Caco-2 (cell line): ENCODE results near the gene KCNC1. TPM values are rescaled to one million over a fixed set of nuclear protein-coding genes. Genes with fewer than 3 reads are reported as not detected.

Experiments used
- BruUV-seq: library from RNA; stranded (reverse); fragments of 400-500 nt; replicated peaks from 2 replicates; lab custom pipeline; 2021; lab: Mats Ljungman, UMichigan
- CTCF ChIA-PET: fragments of 300-600 bp; sonication (Branson Sonifier 250); formaldehyde crosslinking; loops from one replicate; lab custom pipeline; 2022; ENCODE audit warnings: antibody characterized with exemption; lab: Charles Lee
- POLR2A ChIA-PET: fragments of 300-600 bp; sonication (Branson Sonifier 250); formaldehyde crosslinking; loops from one replicate; lab custom pipeline; 2022; ENCODE audit warnings: antibody characterized with exemption; lab: Charles Lee
- DNase-seq, 2 experiments: peaks; one replicate each; pipeline versions ENCODE4 v3.0.0 to v3.0.0-alpha.2; 2020 to 2022
- H3K27me3 ChIP-seq: replicated peaks from 2 replicates; pipeline ENCODE4 v1.6.0; 2011; ENCODE audit warnings: low read length; ENCODE audit not compliant: control insufficient read depth, insufficient read depth
- H3K36me3 ChIP-seq: 2 replicates; pipeline ENCODE4 v1.5.1; 2011; ENCODE audit warnings: low read length; ENCODE audit not compliant: control insufficient read depth, insufficient read depth
- H3K4me1 ChIP-seq: fragments of 250-450 bp; sonication (Bioruptor Pico); 2 replicates; pipeline ENCODE4 v1.5.1; 2020; ENCODE audit warnings: mild to moderate bottlenecking
- H3K4me3 ChIP-seq: 2 replicates; pipeline ENCODE4 v1.5.1; 2011; ENCODE audit warnings: low read depth, mild to moderate bottlenecking, control low read depth, low read length
- H3K9me3 ChIP-seq: fragments of 250-450 bp; sonication (Bioruptor Pico); 2 replicates; pipeline ENCODE4 v1.5.1; 2020; ENCODE audit warnings: mild to moderate bottlenecking, moderate library complexity
- H3K27ac Mint-ChIP-seq: one replicate; pipeline ENCODE4 v1.8.0; 2022; ENCODE audit warnings: mixed read lengths; ENCODE audit not compliant: unreplicated experiment
- H3K27me3 Mint-ChIP-seq: one replicate; pipeline ENCODE4 v1.8.0; 2022; ENCODE audit warnings: mixed read lengths; ENCODE audit not compliant: insufficient read depth, unreplicated experiment
- H3K36me3 Mint-ChIP-seq: one replicate; pipeline ENCODE4 v1.8.0; 2022; ENCODE audit warnings: mild to moderate bottlenecking, mixed read lengths; ENCODE audit not compliant: insufficient read depth, unreplicated experiment
- H3K4me1 Mint-ChIP-seq: one replicate; pipeline ENCODE4 v1.8.0; 2022; ENCODE audit warnings: low read depth, mixed read lengths; ENCODE audit not compliant: unreplicated experiment
- H3K4me3 Mint-ChIP-seq: one replicate; pipeline ENCODE4 v1.8.0; 2022; ENCODE audit warnings: mild to moderate bottlenecking, moderate library complexity, mixed read lengths; ENCODE audit not compliant: unreplicated experiment
- H3K9me3 Mint-ChIP-seq: one replicate; pipeline ENCODE4 v1.8.0; 2022; ENCODE audit warnings: mixed read lengths; ENCODE audit not compliant: unreplicated experiment
- intact Hi-C: fragments of 100-400 bp; cut with micrococcal nuclease; formaldehyde crosslinking; loops from one replicate; pipeline ENCODE4 v1.10.0; 2022; ENCODE audit not compliant: unreplicated experiment
- total RNA-seq: library from RNA; stranded (reverse); gene quantifications from 2 replicates; pipeline ENCODE4 v1.2.3, GENCODE V29; 2022
- TF ChIP-seq, protein P1 (sequence below), 2 experiments: fragments of 200-600 bp in 1 of 2; IDR thresholded peaks; 1 replicate in 1 of 2; 2 replicates in 1 of 2; pipeline versions ENCODE4 v1.5.1 to v1.8.0; 2011 to 2022; ENCODE audit warnings: antibody characterized with exemption in 1 of 2, control low read depth in 1 of 2, inconsistent platforms in 1 of 2, low read depth in 1 of 2, low read length in 1 of 2, mild to moderate bottlenecking in 1 of 2, moderate library complexity in 1 of 2; ENCODE audit not compliant: insufficient read depth in 1 of 2, severe bottlenecking in 1 of 2, unreplicated experiment in 1 of 2

KCNC1 gene
- total RNA-seq, 1 experiment from 2014 or later = 0.07 TPM

DNA sequence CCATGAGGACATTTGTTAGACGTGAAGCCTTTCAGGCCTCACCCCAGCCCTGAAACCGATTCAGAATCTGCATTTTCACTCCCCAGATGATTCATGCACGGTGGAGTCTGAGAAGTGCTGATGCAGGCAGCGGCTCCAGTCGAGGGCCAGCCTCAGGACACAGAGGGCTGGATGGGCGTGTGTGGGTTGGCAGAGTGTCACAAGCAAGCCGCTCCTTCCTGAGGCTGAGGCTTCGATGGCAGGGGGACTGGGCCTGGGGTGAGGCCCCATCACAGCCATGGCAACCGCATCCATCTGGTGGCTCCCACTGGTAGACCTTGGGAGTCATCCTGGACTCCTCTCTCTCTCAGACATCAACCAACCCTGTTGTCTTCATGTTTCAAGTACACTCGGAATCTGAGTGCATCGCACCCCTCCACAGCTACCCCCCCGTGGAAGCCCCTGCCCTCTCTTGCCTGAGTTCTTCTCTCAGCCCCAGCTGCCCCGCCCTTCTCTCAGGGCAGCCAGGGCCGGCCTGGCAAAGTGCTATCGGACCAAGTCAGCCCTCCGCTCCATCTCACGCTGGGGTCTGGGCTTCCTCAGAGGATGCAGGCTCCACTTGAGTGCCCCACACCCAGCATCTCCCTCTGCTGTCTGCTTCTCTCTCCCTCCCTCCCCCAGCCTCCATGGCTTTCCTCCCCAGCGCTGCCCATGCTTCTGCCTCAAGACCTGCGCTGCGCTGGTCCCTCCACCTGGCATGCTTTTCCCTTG is 10.6 kb downstream of the KCNC1 start:
- CTCF ChIA-PET = interaction anchor here (1.3 kb wide), 1 partner anchor 14 kb away, joined by 8 read pairs; no protein-coding TSS in a partner anchor
- peak in 1 of 2 experiments; percentile 23 for DNase-seq
- TF ChIP-seq, protein P1, sequence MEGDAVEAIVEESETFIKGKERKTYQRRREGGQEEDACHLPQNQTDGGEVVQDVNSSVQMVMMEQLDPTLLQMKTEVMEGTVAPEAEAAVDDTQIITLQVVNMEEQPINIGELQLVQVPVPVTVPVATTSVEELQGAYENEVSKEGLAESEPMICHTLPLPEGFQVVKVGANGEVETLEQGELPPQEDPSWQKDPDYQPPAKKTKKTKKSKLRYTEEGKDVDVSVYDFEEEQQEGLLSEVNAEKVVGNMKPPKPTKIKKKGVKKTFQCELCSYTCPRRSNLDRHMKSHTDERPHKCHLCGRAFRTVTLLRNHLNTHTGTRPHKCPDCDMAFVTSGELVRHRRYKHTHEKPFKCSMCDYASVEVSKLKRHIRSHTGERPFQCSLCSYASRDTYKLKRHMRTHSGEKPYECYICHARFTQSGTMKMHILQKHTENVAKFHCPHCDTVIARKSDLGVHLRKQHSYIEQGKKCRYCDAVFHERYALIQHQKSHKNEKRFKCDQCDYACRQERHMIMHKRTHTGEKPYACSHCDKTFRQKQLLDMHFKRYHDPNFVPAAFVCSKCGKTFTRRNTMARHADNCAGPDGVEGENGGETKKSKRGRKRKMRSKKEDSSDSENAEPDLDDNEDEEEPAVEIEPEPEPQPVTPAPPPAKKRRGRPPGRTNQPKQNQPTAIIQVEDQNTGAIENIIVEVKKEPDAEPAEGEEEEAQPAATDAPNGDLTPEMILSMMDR (IDR thresholded peaks at IDR 0.05; ENCODE audit: insufficient read depth in 1 of 2, low read depth in 1 of 2, low read length in 1 of 2, severe bottlenecking in 1 of 2, unreplicated experiment in 1 of 2) = no peak
- Mint-ChIP-seq H3K27ac (no peak overlapping the region), H3K27me3 (peaks cover 20% of the 10 kb centered on the region), H3K4me3 (no peak overlapping the region), H3K9me3 (no peaks in the 10 kb centered on the region), H3K36me3 (no peaks in the 10 kb centered on the region), H3K4me1 (no peaks in the 10 kb centered on the region)
- POLR2A ChIA-PET = no interaction called here
- BruUV-seq = no TSS peak
- intact Hi-C loops = no loop called here
- Histone ChIP-seq H3K4me3 (no peak overlapping the region), H3K9me3 (no peaks in the 10 kb centered on the region), H3K4me1 (no peaks in the 10 kb centered on the region), H3K27me3 (no peaks in the 10 kb centered on the region; the same call in 1 of the 2 replicates), H3K36me3 (no peaks in the 10 kb centered on the region)

DNA sequence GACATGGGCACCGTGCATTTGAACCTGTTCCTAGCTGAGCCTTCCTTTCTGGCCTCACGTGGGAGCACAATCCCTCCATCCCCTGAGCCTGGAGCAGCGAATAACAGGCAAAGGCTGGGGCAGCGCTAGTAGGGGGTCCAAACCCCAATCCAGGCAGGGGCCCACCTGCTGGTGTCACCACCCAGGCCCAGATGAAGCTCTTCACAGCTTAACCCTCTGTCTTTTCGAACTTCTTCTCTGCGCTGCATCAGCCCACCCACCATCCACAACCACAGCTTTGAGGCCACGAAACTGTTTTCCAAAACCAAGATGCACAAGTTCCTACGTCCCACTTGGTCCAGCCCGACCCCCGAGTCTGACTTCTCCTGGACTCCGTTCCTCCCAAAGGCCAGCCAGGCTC is 11.5 kb downstream of the KCNC1 start:
- intact Hi-C loops = no loop called here
- DNase-seq = peak in 1 of 2 experiments; percentile 8
- H3K4me1 Mint-ChIP-seq = no peaks in the 10 kb centered on the region
- H3K4me3 ChIP-seq = no peak overlapping the region
- H3K27me3 Mint-ChIP-seq = peaks cover 22% of the 10 kb centered on the region
- no peaks in the 10 kb centered on the region for H3K36me3 Mint-ChIP-seq
- no peak overlapping the region for H3K27ac Mint-ChIP-seq
- no peak overlapping the region for H3K4me3 Mint-ChIP-seq
- H3K9me3 ChIP-seq = no peaks in the 10 kb centered on the region
- no TSS peak for BruUV-seq
- H3K27me3 ChIP-seq = no peaks in the 10 kb centered on the region; the same call in 1 of the 2 replicates
- no peaks in the 10 kb centered on the region for H3K4me1 ChIP-seq
- H3K36me3 ChIP-seq = no peaks in the 10 kb centered on the region
- ChIA-PET CTCF (interaction anchor here (0.8 kb wide), 1 partner anchor 233 kb away, joined by 3 read pairs; no protein-coding TSS in a partner anchor), POLR2A (no interaction called here)
- TF ChIP-seq, protein P1 (IDR thresholded peaks at IDR 0.05; ENCODE audit: insufficient read depth in 1 of 2, low read depth in 1 of 2, low read length in 1 of 2, severe bottlenecking in 1 of 2, unreplicated experiment in 1 of 2) = no peak
- no peaks in the 10 kb centered on the region for H3K9me3 Mint-ChIP-seq

DNA sequence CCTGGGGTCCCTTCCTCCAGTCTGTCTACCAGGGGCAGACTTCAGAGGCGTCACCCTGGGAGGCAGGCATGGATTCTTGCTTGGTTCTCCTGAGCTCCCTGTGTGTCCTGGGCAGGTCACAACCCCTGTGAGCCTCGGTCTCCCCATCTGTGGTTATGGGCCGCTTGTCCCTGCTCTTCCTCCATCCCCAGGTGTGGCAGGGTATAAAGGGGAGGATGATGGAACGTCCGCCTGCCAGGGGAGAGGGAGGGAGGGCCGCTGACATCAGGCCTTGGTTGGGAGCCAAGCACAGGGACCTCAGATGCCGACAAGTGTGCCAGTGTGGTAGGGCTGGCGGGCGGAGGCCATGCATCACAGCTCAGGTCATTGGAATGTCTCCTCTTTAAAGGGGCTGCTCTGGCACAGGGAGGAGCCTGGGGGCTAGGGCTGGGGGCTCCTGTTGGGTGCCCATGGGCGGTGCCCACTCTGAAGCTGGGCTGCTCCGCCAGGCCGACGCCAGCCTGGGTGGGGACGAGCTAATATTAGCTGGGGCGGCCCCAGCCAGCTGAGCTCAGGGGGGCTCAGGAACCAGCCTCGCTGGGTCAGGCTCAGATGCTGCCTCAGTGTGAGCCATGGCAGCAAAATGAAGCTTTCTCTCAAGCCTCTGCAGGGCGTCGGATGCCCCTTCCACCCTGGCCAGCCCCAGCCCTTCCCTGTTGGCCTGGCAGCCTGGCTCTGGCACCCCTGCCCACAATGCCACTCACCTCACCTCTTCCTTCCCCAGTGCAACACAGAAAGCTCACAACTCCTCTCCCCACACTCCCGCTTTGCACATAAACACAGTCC is 12.8 kb downstream of the KCNC1 start:
- H3K27me3 ChIP-seq = no peaks in the 10 kb centered on the region; the same call in 1 of the 2 replicates
- intact Hi-C loops = no loop called here
- Mint-ChIP-seq H3K4me3 (no peak overlapping the region), H3K36me3 (no peaks in the 10 kb centered on the region), H3K9me3 (no peaks in the 10 kb centered on the region), H3K27ac (no peak overlapping the region), H3K4me1 (no peaks in the 10 kb centered on the region), H3K27me3 (peaks cover 23% of the 10 kb centered on the region)
- BruUV-seq = no TSS peak
- ChIA-PET POLR2A (interaction anchor here (0.6 kb wide), 1 partner anchor 998 kb away, joined by 3 read pairs; no protein-coding TSS in a partner anchor), CTCF (interaction anchor here (0.7 kb wide), 1 partner anchor 654 kb away, joined by 3 read pairs; no protein-coding TSS in a partner anchor)
- H3K4me3 ChIP-seq = no peak overlapping the region
- no peaks in the 10 kb centered on the region for H3K4me1 ChIP-seq
- H3K9me3 ChIP-seq = no peaks in the 10 kb centered on the region
- no peaks in the 10 kb centered on the region for H3K36me3 ChIP-seq
- TF ChIP-seq, protein P1 (IDR thresholded peaks at IDR 0.05; ENCODE audit: insufficient read depth in 1 of 2, low read depth in 1 of 2, low read length in 1 of 2, severe bottlenecking in 1 of 2, unreplicated experiment in 1 of 2) = no peak
- peak in 1 of 2 experiments; percentile 9 for DNase-seq
